HUES6 (cell line): ENCODE measurements around the gene SAFB.

Source experiments
- H3K27ac ChIP-seq: 2 replicates; pipeline ENCODE4 v1.7.0; 2013; ENCODE audit warnings: low read depth, mild to moderate bottlenecking, low read length, inconsistent platforms
- H3K27me3 ChIP-seq: 2 replicates; pipeline ENCODE4 v1.6.1; 2013; ENCODE audit warnings: low read length; ENCODE audit not compliant: control insufficient read depth, insufficient read depth
- H3K36me3 ChIP-seq: 2 replicates; pipeline ENCODE4 v1.6.1; 2013; ENCODE audit warnings: low read length; ENCODE audit not compliant: control insufficient read depth, insufficient read depth
- H3K4me1 ChIP-seq: 2 replicates; pipeline ENCODE4 v1.6.1; 2013; ENCODE audit warnings: low read length; ENCODE audit not compliant: control insufficient read depth, insufficient read depth
- H3K4me3 ChIP-seq: 2 replicates; pipeline ENCODE4 v1.5.1; 2013; ENCODE audit warnings: low read depth, low read length
- H3K9ac ChIP-seq: one replicate; pipeline ENCODE4 v1.6.1; 2013; ENCODE audit warnings: mild to moderate bottlenecking, low read length
- H3K9me3 ChIP-seq: 2 replicates; pipeline ENCODE4 v1.6.1; 2013; ENCODE audit warnings: low read depth, low read length; ENCODE audit not compliant: control insufficient read depth, insufficient read depth

Gene SAFB

GRCh38 chr19:5628919-5629481 is 6.1 kb downstream of the SAFB start:
- no peak overlapping the region for H3K9ac ChIP-seq
- H3K27me3 ChIP-seq = no peaks in the 10 kb centered on the region
- H3K9me3 ChIP-seq = no peaks in the 10 kb centered on the region
- no peak overlapping the region for H3K27ac ChIP-seq
- H3K36me3 ChIP-seq = peaks cover 75% of the 10 kb centered on the region
- H3K4me3 ChIP-seq = no peak overlapping the region
- peaks cover 22% of the 10 kb centered on the region; the same call in 1 of the 2 replicates for H3K4me1 ChIP-seq

- Histone ChIP-seq H3K9me3 (no peaks in the 10 kb centered on the region), H3K27me3 (no peaks in the 10 kb centered on the region), H3K9ac (no peak overlapping the region), H3K4me1 (peaks cover 6% of the 10 kb centered on the region; the same call in 1 of the 2 replicates), H3K4me3 (no peak overlapping the region), H3K27ac (no peak overlapping the region), H3K36me3 (peaks cover 68% of the 10 kb centered on the region)
Observed at GRCh38 chr19:5631567-5632240, 8.8 kb downstream of the SAFB start.

- H3K27ac ChIP-seq = no peak overlapping the region
- H3K9ac ChIP-seq = no peak overlapping the region
- no peaks in the 10 kb centered on the region for H3K9me3 ChIP-seq
- H3K4me3 ChIP-seq = no peak overlapping the region
- H3K27me3 ChIP-seq = no peaks in the 10 kb centered on the region
- H3K4me1 ChIP-seq = peaks cover 5% of the 10 kb centered on the region; the same call in 1 of the 2 replicates
- peaks cover 63% of the 10 kb centered on the region for H3K36me3 ChIP-seq
Observed at GRCh38 chr19:5632241-5632612, 9.3 kb downstream of the SAFB start.

GRCh38 chr19:5632657-5633056 is 9.8 kb downstream of the SAFB start:
- Histone ChIP-seq H3K27ac (no peak overlapping the region), H3K36me3 (peaks cover 58% of the 10 kb centered on the region), H3K27me3 (no peaks in the 10 kb centered on the region), H3K4me1 (peaks cover 1% of the 10 kb centered on the region; the same call in 1 of the 2 replicates), H3K4me3 (no peak overlapping the region), H3K9ac (no peak overlapping the region), H3K9me3 (no peaks in the 10 kb centered on the region)

- Histone ChIP-seq H3K9me3 (no peaks in the 10 kb centered on the region), H3K36me3 (peaks cover 36% of the 10 kb centered on the region), H3K4me1 (no peaks in the 10 kb centered on the region), H3K9ac (no peak overlapping the region), H3K27ac (no peak overlapping the region), H3K4me3 (no peak overlapping the region), H3K27me3 (no peaks in the 10 kb centered on the region)
Observed at GRCh38 chr19:5635427-5635826, 12.5 kb downstream of the SAFB start.

- Histone ChIP-seq H3K4me1 (no peaks in the 10 kb centered on the region), H3K9me3 (no peaks in the 10 kb centered on the region), H3K27ac (no peak overlapping the region), H3K4me3 (no peak overlapping the region), H3K27me3 (no peaks in the 10 kb centered on the region), H3K9ac (no peak overlapping the region), H3K36me3 (peaks cover 38% of the 10 kb centered on the region)
Observed at GRCh38 chr19:5637971-5638370, 15.1 kb downstream of the SAFB start.

- Histone ChIP-seq H3K9me3 (no peaks in the 10 kb centered on the region), H3K4me3 (no peak overlapping the region), H3K36me3 (peaks cover 54% of the 10 kb centered on the region), H3K9ac (no peak overlapping the region), H3K27ac (no peak overlapping the region), H3K27me3 (no peaks in the 10 kb centered on the region), H3K4me1 (no peaks in the 10 kb centered on the region)
Observed at GRCh38 chr19:5641171-5641570, 18.3 kb downstream of the SAFB start.

GRCh38 chr19:5642204-5642603 is 19.3 kb downstream of the SAFB start:
- H3K27me3 ChIP-seq = no peaks in the 10 kb centered on the region
- H3K9ac ChIP-seq = no peak overlapping the region
- no peaks in the 10 kb centered on the region for H3K4me1 ChIP-seq
- peaks cover 62% of the 10 kb centered on the region for H3K36me3 ChIP-seq
- H3K9me3 ChIP-seq = no peaks in the 10 kb centered on the region
- no peak overlapping the region for H3K27ac ChIP-seq
- H3K4me3 ChIP-seq = no peak overlapping the region

- Histone ChIP-seq H3K9me3 (no peaks in the 10 kb centered on the region), H3K36me3 (peaks cover 70% of the 10 kb centered on the region), H3K27me3 (no peaks in the 10 kb centered on the region), H3K4me3 (no peak overlapping the region), H3K9ac (no peak overlapping the region), H3K27ac (no peak overlapping the region), H3K4me1 (no peaks in the 10 kb centered on the region)
Observed at GRCh38 chr19:5643060-5643459, 20.2 kb downstream of the SAFB start.

GRCh38 chr19:5644037-5644436 is 21.2 kb downstream of the SAFB start:
- Histone ChIP-seq H3K27ac (no peak overlapping the region), H3K9ac (no peak overlapping the region), H3K36me3 (peaks cover 76% of the 10 kb centered on the region)

GRCh38 chr19:5645409-5645808 is 22.5 kb downstream of the SAFB start:
- H3K27me3 ChIP-seq = no peaks in the 10 kb centered on the region
- no peak overlapping the region for H3K27ac ChIP-seq
- H3K4me1 ChIP-seq = no peaks in the 10 kb centered on the region
- H3K9me3 ChIP-seq = no peaks in the 10 kb centered on the region
- H3K4me3 ChIP-seq = no peak overlapping the region
- H3K9ac ChIP-seq = no peak overlapping the region
- peaks cover 85% of the 10 kb centered on the region for H3K36me3 ChIP-seq

More at GRCh38 chr19:5644037-5644436, 21.2 kb downstream of the SAFB start:
- Histone ChIP-seq H3K9me3 (no peaks in the 10 kb centered on the region), H3K4me1 (no peaks in the 10 kb centered on the region), H3K27me3 (no peaks in the 10 kb centered on the region), H3K4me3 (no peak overlapping the region)
